OCI-LY7 (cell line): Measurements from ENCODE around the gene AKR7A2. TPM values are rescaled to one million over a fixed set of nuclear protein-coding genes. Genes with fewer than 3 reads are reported as not detected.
A peak's percentile ranks its signal among the peaks of the same experiment; 100 is the strongest.
"Not testable (repeated sequence)": the region's sequence is repeated elsewhere in the genome, so short reads cannot be mapped to it uniquely, and the experiment has no call there.

Source experiments
- BruUV-seq: library from RNA; stranded (reverse); fragments of 400-500 nt; replicated peaks from 2 replicates; lab custom pipeline; 2021; lab: Mats Ljungman, UMichigan
- CTCF ChIA-PET: fragments of 300-600 bp; sonication (Branson Sonifier 250); formaldehyde crosslinking; loops from one replicate; lab custom pipeline; 2022; ENCODE audit warnings: antibody characterized with exemption; ENCODE audit not compliant: unreplicated experiment; lab: Charles Lee
- POLR2A ChIA-PET: fragments of 300-600 bp; sonication (Branson Sonifier 250); formaldehyde crosslinking; loops from one replicate; lab custom pipeline; 2022; ENCODE audit warnings: antibody characterized with exemption; lab: Charles Lee
- DNase-seq: peaks from one replicate; pipeline ENCODE4 v3.0.0-alpha.2; 2015; ENCODE audit warnings: low spot score
- H2AFZ ChIP-seq: fragments of 200-600 bp; sonication (generic), shearing (Covaris generic); 2 replicates; pipeline ENCODE4 v1.6.1; 2014; ENCODE audit warnings: mild to moderate bottlenecking, antibody characterized with exemption, low read length, moderate library complexity
- H3K27ac ChIP-seq: fragments of 200-600 bp; sonication (generic); 2 replicates; pipeline ENCODE4 v1.5.1; 2014; ENCODE audit warnings: mixed run types, low read depth, mild to moderate bottlenecking, moderate library complexity, low read length, inconsistent platforms; ENCODE audit not compliant: poor library complexity, severe bottlenecking
- H3K36me3 ChIP-seq: fragments of 200-600 bp; sonication (generic); 2 replicates; pipeline ENCODE4 v1.6.1; 2014; ENCODE audit warnings: mild to moderate bottlenecking, antibody characterized with exemption, low read length, moderate library complexity, mixed read lengths; ENCODE audit not compliant: insufficient read depth
- H3K4me1 ChIP-seq: fragments of 200-600 bp; sonication (generic); 2 replicates; pipeline ENCODE4 v1.5.1; 2014; ENCODE audit warnings: mild to moderate bottlenecking, low read length; ENCODE audit not compliant: insufficient read depth, poor library complexity, severe bottlenecking
- H3K4me2 ChIP-seq: fragments of 200-600 bp; sonication (generic); 2 replicates; pipeline ENCODE4 v1.6.1; 2014; ENCODE audit warnings: mild to moderate bottlenecking, low read length
- H3K4me3 ChIP-seq: fragments of 200-600 bp; sonication (generic); 2 replicates; pipeline ENCODE4 v1.5.1; 2014; ENCODE audit warnings: mild to moderate bottlenecking, low read depth, low read length; ENCODE audit not compliant: poor library complexity, severe bottlenecking
- H3K79me2 ChIP-seq: fragments of 200-600 bp; sonication (generic); 2 replicates; pipeline ENCODE4 v1.6.1; 2016; ENCODE audit warnings: low read depth, mild to moderate bottlenecking, low read length, moderate library complexity, mixed read lengths; ENCODE audit not compliant: insufficient read depth
- H3K9me2 ChIP-seq: fragments of 200-600 bp; sonication (generic); 2 replicates; pipeline ENCODE4 v1.6.1; 2016; ENCODE audit warnings: mild to moderate bottlenecking, low read length, mixed read lengths; ENCODE audit not compliant: insufficient read depth
- H3K9me3 ChIP-seq: fragments of 200-600 bp; sonication (generic); 2 replicates; pipeline ENCODE4 v1.6.1; 2014; ENCODE audit warnings: mild to moderate bottlenecking, mixed run types, low read length, mixed read lengths
- H4K20me1 ChIP-seq: fragments of 200-600 bp; sonication (generic); 2 replicates; pipeline ENCODE4 v1.6.1; 2014; ENCODE audit warnings: mild to moderate bottlenecking, antibody characterized with exemption, low read length, moderate library complexity, mixed read lengths; ENCODE audit not compliant: insufficient read depth
- EZH2phosphoT487 ChIP-seq: fragments of 200-600 bp; sonication (generic); IDR thresholded peaks from 2 replicates; pipeline ENCODE4 v1.6.1; 2018; ENCODE audit warnings: low read depth, borderline replicate concordance, mild to moderate bottlenecking, mixed run types, antibody characterized with exemption, low read length, moderate library complexity, mixed read lengths
- intact Hi-C: fragments of 100-400 bp; cut with micrococcal nuclease; formaldehyde crosslinking; loops from one replicate; pipeline ENCODE4 v1.10.0; 2022; ENCODE audit not compliant: unreplicated experiment
- total RNA-seq, 2 experiments: library from RNA; depleted of rRNA in 1 of 2; stranded (reverse); fragments of >200 nt in 1 of 2; shearing (Covaris generic) in 1 of 2; gene quantifications; 2 replicates each; pipeline ENCODE4 v1.2.3, GENCODE V29; 2014 to 2022
- TF ChIP-seq, protein P1 (sequence below): fragments of 200-600 bp; sonication (generic); conservative IDR thresholded peaks from 2 replicates; pipeline ENCODE4 v1.5.1; 2014; ENCODE audit warnings: mild to moderate bottlenecking, antibody characterized with exemption, low read length, moderate library complexity, mixed read lengths

Gene AKR7A2
- total RNA-seq, 2 experiments from 2014 or later, result 54.2 to 75.2 TPM

DNA sequence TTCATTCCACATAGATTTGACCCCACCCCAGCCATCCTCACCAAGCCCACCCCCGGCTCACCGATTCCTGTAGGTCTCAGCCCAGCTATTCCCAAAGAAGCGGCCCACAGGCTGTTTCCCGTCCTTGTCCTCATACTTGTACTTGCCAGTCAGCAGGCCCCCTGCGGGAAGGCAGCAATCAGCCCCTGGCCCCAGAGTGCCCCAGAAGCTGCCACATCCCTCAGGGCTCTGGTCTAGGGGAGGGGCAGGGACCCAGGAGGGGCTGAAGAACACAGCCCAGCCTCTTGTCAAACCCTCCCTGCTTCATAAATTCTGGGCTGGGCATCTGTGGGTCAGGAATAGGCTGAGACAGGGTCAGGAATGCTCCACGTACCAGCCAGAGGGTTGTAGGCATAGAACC is 5.0 kb downstream of the AKR7A2 start:
- H3K79me2 ChIP-seq, result peaks cover 9% of the 10 kb centered on the region; the same call in 1 of the 2 replicates
- ChIA-PET POLR2A (interaction anchor here (0.6 kb wide), 2 partner anchors 26 to 237 kb away, joined by 3 read pairs; no protein-coding TSS in a partner anchor), CTCF (no interaction called here)
- TF ChIP-seq EZH2phosphoT487, result no peak
- TF ChIP-seq, protein P1, sequence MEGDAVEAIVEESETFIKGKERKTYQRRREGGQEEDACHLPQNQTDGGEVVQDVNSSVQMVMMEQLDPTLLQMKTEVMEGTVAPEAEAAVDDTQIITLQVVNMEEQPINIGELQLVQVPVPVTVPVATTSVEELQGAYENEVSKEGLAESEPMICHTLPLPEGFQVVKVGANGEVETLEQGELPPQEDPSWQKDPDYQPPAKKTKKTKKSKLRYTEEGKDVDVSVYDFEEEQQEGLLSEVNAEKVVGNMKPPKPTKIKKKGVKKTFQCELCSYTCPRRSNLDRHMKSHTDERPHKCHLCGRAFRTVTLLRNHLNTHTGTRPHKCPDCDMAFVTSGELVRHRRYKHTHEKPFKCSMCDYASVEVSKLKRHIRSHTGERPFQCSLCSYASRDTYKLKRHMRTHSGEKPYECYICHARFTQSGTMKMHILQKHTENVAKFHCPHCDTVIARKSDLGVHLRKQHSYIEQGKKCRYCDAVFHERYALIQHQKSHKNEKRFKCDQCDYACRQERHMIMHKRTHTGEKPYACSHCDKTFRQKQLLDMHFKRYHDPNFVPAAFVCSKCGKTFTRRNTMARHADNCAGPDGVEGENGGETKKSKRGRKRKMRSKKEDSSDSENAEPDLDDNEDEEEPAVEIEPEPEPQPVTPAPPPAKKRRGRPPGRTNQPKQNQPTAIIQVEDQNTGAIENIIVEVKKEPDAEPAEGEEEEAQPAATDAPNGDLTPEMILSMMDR, result no peak
- intact Hi-C loops, result no loop called here
- H4K20me1 ChIP-seq, result no peaks in the 10 kb centered on the region
- no peaks in the 10 kb centered on the region for H3K9me2 ChIP-seq
- peaks cover 11% of the 10 kb centered on the region for H3K4me1 ChIP-seq
- no peak overlapping the region for H3K4me2 ChIP-seq
- H3K27ac ChIP-seq, result no peak overlapping the region
- H3K4me3 ChIP-seq, result no peak overlapping the region
- DNase-seq, result no peak
- no peak overlapping the region for H2AFZ ChIP-seq
- no peaks in the 10 kb centered on the region for H3K9me3 ChIP-seq
- BruUV-seq, result no TSS peak
- H3K36me3 ChIP-seq, result peaks cover 53% of the 10 kb centered on the region

DNA sequence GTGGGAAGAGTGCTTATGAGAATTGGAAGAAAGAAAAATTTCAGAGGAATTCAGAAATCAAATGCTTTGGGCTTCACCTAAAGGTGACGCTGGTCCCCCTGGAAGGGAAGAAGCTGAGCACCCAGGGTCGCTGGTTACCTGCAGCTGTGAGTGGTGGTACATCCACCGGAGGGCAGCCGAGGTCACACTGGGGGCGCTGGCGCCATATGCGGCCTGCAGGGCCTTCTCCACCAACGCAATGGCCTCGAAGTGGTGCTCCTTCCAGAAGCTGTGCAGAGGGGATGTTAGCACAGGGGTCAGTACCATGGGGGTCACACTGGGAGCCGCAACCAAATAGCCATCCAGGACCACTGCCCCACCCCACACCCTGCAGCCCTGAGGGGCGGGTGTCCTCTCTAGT is 6.1 kb downstream of the AKR7A2 start:
- Histone ChIP-seq H3K4me3 (no peak overlapping the region), H4K20me1 (no peaks in the 10 kb centered on the region), H3K4me2 (no peak overlapping the region), H3K9me3 (no peaks in the 10 kb centered on the region), H3K79me2 (peaks cover 3% of the 10 kb centered on the region; the same call in 1 of the 2 replicates), H3K27ac (no peak overlapping the region), H3K36me3 (peaks cover 53% of the 10 kb centered on the region), H3K4me1 (peaks cover 4% of the 10 kb centered on the region), H2AFZ (no peak overlapping the region), H3K9me2 (no peaks in the 10 kb centered on the region)
- intact Hi-C loops, result no loop called here
- no peak for DNase-seq
- no peak for TF ChIP-seq EZH2phosphoT487
- TF ChIP-seq, protein P1, result 0 out of 2 replicates have a peak, but pooled peaks have one; percentile 25
- ChIA-PET POLR2A (no interaction called here), CTCF (no interaction called here)
- BruUV-seq, result no TSS peak

DNA sequence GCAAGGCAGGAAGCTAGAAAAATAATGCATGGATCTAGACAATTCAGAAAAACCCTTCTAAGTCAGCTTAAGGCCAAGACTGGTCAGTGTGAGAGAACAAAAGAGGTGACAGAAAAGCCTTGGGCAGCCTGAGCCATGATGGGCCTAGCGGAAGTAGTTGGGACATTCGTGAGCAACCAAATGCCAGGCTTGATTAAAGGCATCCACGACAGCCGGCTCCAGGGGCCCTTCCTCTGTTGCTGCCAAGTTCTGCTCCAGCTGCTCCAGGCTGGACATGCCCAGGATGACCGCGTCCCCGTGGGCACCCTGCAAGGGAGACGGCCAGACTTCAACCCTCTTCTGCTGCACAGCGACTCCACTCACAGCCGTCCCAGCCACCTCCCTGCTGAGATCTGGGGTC is 7.9 kb downstream of the AKR7A2 start:
- H3K4me3 ChIP-seq, H4K20me1 ChIP-seq, H3K9me2 ChIP-seq, BruUV-seq, H3K27ac ChIP-seq, H3K79me2 ChIP-seq, H3K4me1 ChIP-seq, H2AFZ ChIP-seq, H3K9me3 ChIP-seq, DNase-seq, POLR2A ChIA-PET, intact Hi-C loops, CTCF ChIA-PET, H3K4me2 ChIP-seq: not testable (repeated sequence)
- peaks cover 53% of the 10 kb centered on the region for H3K36me3 ChIP-seq
